ENCODE measurements around the gene PHKG1.
A peak's percentile ranks its signal among the peaks of the same experiment; 100 is the strongest.
"Not testable (repeated sequence)": the region's sequence is repeated elsewhere in the genome, so short reads cannot be mapped to it uniquely, and the experiment has no call there.

Gene PHKG1

DNA sequence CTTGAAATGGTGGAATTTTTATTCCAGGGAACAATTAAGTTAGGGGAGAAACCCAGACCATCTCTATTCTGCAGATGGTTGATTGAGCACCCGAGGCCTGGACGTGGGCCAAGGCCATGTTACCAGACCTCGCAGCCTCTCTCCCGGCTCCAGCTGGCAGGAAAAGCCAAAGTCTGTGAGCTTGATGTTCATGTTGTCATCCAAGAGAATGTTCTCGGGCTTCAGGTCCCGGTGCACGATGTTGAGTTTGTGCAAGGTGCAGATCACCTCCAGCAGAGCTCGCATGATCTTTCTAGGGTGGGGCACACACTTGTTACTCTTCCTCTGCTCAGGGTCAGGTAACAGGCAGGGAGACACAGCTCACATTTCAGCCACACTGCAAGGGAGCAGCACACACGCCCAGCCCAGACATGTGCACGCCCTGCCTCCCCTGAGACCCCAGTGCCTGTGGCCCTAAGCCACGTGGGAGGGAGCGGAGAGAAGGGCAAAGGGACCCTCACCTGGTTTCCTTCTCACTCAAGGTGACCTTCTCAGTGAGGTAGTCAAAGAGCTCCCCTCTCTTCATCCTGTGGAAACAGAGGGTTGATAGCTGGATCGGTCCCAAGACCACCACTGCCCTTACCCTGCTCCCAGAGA lies 9.5 kb downstream of the PHKG1 start:
- DNase-seq (ENCODE audit: low read depth, low spot score), result no peak

DNA sequence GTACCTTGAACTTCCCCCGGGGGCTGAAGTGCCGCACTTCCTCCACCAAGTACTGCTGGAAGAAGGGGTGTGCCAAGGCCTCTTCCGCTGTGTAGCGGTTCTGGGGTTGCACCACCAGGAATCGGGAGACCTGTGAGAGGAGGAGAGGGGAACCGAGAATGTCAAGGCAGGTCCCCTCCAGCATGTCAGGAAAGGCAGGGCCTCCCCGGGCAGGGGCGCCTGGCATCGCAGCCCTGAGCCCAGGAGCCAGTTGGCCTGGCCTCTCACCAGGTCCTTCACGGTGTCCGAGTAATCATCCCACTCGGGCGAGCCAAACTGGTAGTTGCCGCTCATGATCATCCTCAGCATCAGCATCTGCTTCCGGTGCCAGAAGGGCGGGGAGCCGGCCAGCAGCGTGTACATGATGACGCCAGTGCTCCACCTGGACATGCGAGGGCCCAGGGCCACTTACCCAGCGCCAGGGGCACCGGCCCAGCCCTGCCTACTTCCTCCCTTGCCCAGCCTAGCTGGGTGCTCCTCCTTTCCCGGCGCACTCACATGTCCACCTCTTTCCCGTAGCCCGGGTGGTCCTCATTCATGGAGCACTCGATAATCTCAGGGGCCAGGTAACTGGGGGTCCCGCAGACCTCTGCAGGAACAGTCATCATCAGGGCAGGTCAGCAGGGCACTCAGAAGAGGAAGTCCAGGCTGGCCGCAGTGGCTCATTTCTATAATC lies 11.0 kb downstream of the PHKG1 start:
- no peak for DNase-seq (ENCODE audit: low read depth, low spot score)

DNA sequence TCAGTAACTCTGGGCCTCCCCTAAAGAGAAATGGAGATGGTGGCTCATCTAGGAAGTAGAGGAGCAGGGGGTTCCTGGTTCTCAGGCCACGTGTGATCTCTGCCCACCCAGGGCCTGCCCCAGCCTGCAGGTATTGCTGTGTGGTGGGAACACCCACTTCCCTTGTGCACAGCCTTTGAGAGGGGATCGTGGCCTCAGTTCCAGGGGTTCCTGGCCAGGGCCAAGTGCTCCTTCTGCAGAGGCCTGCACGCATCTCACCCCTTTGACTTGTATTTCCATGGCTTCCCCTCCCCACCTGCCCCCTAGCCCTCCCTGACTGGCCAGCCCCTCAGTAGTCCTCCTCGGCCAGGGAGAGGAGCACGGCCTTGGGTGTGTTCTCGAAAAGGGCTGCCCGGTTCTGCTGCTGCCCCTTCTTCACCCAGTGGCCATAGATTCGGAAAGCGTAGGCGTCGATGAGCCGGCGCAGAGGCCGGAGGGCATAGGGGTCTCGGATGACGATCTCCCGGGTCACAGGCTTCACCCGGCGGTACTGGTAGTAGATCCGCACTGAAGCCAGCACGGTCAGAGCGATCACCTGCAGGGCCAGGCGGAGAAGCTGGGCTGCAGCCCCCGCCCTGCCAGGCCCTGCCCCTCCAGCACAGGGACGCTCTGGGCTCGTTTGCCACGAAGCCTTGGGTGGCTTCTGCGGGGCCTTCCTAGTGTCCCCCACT lies 11.9 kb downstream of the PHKG1 start:
- not testable (repeated sequence) for DNase-seq (ENCODE audit: low read depth, low spot score)

DNA sequence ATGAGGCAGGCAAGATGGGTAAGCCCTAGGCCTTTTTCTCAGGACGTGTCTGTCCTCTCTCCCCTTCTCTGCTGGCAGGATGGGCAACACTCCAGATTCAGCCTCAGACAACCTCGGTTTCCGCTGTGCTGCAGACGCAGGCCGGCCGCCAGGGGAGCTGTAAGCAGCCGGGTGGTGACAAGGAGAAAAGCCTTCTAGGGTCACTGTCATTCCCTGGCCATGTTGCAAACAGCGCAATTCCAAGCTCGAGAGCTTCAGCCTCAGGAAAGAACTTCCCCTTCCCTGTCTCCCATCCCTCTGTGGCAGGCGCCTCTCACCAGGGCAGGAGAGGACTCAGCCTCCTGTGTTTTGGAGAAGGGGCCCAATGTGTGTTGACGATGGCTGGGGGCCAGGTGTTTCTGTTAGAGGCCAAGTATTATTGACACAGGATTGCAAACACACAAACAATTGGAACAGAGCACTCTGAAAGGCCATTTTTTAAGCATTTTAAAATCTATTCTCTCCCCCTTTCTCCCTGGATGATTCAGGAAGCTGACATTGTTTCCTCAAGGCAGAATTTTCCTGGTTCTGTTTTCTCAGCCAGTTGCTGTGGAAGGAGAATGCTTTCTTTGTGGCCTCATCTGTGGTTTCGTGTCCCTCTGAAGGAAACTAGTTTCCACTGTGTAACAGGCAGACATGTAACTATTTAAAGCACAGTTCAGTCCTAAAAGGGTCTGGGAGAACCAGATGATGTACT lies 13.1 kb downstream of the PHKG1 start:
- DNase-seq (ENCODE audit: low read depth, low spot score), result peak; percentile 55

DNA sequence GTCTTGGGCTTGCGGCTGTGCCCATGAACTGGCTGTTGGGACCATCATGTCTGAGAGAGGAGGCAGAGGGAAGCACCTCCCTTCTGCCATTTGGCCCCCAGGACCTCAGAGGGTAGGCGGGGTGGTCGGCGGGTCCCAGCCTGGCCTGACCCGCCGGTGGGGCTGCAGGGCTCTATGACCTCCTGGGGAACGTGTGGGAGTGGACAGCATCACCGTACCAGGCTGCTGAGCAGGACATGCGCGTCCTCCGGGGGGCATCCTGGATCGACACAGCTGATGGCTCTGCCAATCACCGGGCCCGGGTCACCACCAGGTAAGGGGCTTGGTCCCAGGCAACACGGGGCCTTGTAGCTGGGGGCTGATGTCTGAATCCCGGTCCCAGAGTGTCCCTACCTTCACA lies 14.6 kb downstream of the PHKG1 start:
- DNase-seq (ENCODE audit: low read depth, low spot score), result no peak

DNA sequence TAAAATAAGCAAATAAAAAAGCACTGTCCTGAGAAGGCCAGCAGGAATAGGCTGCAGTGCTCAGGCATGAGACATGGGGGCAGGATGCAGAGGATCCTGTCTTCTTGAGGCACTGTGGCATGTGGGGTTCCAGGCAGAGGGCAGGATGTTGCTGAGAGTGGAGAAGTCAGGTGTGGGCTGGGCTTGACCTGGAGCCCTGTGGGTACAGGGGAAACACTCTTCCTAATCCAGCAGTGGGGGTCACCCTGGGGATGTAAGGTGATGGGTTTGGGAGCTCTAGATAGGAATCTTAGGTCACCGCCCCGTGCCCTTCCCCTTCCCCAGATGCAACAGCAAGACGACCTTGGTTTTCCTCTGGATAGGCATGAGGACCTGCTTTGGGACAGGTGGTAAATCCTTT lies 15.1 kb downstream of the PHKG1 start:
- DNase-seq (ENCODE audit: low read depth, low spot score), result no peak

DNA sequence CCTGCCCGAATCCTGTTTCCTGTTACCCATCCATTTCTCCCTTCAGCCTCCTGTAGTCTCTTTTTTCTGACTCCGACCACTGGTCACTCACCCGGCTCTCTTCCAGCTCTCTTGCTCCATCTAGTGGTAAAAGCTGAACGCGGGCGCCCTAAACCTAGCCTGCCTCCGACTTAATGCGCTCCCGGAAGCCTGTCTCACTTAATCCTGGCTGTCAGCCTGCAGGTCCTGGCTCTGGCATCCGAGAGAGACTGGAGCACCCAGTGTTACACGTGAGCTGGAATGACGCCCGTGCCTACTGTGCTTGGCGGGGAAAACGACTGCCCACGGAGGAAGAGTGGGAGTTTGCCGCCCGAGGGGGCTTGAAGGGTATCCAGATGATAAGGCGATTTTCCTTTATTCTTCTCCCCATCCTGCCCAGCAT lies 18.4 kb downstream of the PHKG1 start:
- DNase-seq (ENCODE audit: low read depth, low spot score), result peak; percentile 97

DNA sequence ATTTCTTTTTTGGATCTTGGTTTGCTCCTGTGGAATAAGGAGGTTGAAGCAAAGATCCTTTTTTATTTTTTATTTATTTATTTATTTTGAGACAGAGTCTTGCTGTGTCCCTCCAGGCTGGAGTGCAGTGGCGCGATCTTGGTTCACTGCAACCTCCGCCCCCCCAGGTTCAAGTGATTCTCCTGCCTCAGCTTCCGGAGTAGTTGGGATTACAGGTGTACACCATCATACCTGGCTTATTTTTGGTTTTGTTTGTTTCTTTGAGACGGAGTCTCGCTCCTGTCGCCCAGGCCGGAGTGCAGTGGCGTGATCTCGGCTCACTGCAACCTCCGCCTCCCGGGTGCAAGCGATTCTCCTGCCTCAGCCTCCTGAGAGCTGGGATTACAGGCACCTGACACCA lies 26.4 kb downstream of the PHKG1 start:
- not testable (repeated sequence) for DNase-seq (ENCODE audit: low read depth, low spot score)

DNA sequence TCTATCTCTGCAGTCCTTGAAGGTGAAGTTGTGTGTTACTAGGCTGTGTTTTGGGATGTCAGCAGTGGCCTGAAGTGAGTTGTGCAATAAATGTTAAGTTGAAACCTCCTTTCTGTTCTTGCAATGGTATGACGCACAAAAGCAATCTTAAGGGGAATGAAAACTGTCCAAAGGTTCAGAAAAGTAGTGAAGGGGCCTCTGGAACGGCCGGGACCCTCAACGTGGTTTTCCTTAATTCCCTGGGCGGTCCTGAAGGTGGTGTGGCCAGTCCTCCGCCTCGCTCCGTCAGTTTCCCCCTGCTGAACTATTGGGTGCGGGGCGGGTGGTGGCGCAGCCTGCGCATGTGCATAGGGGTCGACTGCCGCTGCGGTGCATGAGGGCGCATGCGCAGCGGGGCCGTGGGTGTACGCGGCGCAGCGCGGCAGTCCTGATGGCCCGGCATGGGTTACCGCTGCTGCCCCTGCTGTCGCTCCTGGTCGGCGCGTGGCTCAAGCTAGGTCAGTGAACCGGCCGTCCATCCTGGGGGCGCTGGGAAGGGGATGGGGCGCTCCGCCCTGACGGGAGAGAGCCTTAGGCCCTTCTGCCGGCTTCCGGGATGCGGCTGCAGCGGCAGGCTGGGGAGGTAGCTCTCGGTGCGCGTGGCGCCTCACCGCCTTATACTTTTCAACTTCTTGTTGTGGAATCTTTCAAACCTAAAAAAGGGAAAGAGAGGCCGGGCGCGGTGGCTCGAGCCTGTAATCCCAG lies 28.7 kb downstream of the PHKG1 start, which contains the start of gene SUMF2:
Gene SUMF2 (plus strand): TSS at position 405 of the 744 bp plus-strand sequence. CDS start 26 bp downstream, at position 431.
- DNase-seq (ENCODE audit: low read depth, low spot score), result peak; percentile 96

DNA sequence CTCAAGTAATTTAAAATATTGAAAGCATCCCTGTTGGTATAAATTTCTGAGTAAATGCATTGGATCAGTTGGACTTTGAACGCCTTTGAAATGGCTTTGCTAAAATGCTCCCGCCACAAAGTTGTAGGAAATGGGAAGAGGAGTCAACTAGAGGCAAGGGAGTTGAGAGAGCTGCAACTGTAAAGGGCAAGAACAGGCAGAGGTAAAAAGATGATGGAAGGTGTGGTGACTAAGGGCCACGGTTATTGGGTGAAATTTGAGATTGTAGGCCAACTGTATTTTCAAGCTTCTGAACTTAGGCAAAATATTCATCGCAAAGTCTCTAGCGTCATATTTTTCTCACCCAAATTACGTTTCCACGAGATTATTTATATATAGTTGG lies 29.3 kb downstream of the PHKG1 start:
- DNase-seq (ENCODE audit: low read depth, low spot score), result no peak

DNA sequence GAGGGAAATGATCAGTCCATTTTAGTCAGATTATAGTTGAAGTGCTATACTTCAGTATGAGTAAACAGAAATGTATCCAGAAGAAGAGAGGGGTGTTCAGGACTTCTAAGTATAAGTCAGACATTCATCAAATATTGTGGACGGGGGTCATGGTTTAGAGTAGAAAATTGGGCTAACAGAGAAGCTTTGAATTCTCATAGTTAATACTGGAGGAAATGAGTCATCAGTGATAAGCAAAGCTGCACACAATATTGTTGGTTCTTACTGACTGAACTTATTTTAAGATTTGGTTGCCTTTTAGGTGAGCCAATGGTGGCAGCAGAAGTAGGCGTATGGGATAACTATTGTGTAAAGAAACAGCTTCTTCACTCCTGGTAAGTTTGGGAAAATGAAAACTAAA lies 30.4 kb downstream of the PHKG1 start:
- no peak for DNase-seq (ENCODE audit: low read depth, low spot score)

DNA sequence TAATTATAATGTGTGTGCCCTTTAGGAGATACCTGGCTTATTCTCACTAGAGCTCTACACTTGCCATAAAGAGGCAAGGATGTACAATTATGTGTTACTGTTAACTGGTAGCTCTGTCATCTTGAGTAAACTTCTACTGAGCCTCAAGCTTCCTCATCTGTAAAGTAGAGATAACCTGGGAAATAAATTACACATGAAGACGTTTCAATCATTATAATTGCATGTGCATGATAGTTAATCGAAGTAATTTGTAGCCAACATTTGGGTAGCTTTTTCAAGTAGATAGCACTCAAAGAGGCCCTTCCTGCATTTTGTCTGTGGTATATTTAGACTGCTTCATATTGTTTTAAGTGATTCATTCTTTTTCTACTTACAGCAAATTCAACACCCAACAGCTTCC lies 38.8 kb downstream of the PHKG1 start:
- no peak for DNase-seq (ENCODE audit: low read depth, low spot score)

DNA sequence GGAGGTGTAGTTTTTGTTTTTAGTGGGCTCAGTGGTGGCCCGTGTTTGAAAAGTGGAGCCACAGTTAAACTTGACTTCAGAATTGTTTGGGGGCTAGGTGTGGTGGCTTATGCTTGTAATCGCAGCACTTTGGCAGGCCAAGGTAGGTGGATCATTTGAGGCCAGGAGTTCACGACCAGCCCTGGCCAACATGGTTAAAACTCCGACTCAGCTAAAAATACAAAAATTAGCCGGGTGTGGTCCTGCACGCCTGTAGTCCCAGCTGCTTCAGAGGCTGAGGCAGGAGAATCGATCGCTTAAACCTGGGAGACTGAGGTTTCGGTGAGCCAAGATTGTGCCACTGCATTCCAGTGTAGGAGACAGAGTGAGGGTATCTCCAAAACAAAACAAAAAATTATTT lies 39.4 kb downstream of the PHKG1 start:
- DNase-seq (ENCODE audit: low read depth, low spot score), result no peak

DNA sequence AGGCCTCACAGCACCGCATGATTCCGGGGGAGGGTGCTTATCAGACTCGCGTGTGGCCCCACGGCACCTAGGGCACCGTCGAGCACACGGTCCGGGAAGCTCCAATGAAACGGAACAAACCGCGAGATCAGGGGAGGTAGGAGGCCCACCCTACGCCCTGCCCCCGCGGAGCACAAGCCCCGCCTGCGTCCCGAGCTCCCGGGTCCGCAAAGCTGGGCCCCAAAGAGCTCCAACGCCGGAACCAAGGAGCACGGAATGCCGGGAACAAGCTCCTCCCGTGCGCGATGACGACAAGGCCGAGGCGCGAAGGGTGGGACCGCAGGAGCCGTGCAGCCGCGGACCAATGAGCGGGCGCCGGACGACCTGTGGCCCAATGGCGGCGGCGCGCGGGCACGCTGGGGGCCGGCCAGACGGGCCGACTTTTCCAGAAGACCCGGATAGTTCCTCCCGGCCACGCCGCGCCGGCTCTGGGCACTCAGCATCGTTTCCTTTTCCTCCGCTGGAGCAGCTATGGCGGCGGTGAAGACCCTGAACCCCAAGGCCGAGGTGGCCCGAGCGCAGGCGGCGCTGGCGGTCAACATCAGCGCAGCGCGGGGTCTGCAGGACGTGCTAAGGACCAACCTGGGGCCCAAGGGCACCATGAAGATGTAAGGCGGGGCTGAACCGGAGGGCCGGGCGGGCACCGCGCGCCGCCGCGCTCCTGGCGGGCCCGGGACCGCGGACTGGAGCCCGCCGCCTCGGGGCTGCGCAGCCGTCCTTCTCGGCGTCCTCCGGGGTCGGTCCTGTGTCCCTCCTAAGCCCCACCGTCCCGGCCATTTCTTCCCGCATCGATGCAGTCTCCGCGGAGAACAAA lies 41.2 kb downstream of the PHKG1 start, which contains the start of the genes CCT6A and PSPH:
Gene CCT6A (plus strand): TSS at position 427 of the 853 bp plus-strand sequence. CDS start 84 bp downstream, at position 511.
Gene PSPH (minus strand): TSS at position 106 of the 853 bp plus-strand sequence. CDS start 30,232 bp downstream, outside the sequence.
- peak; percentile 99 for DNase-seq (ENCODE audit: low read depth, low spot score)

DNA sequence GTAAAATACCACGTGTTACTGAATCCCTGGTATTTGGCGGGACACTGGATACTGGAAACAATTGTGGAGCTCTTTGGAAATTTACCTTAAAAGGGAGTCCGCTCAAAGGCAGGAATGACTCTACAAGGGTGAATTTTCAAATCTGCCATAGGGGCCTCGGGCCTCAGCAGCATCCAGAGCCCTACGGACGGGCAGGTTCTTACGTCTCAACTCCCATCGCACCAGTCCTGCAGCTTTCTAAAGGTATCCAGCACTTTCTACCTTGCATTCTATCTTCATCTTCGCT lies 41.8 kb downstream of the PHKG1 start:
- DNase-seq (ENCODE audit: low read depth, low spot score), result no peak

DNA sequence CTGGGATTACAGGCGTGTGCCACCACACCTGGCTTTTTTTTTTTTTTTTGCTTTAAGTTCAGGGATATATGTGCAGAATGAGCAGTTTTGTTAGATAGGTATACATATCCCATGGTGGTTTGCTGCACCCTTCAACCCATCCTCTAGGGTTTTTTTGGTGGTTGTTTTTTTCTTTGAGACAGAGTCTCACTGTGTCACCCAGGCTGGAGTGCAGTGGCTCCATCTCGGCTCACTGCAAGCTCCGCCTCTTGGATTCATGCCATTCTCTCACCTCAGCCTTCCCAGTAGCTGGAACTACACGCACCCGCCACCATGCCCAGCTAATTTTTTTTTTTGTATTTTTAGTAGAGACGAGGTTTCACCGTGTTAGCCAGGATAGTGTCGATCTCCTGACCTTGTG lies 44.0 kb downstream of the PHKG1 start:
- peak; percentile 41 for DNase-seq (ENCODE audit: low read depth, low spot score)

DNA sequence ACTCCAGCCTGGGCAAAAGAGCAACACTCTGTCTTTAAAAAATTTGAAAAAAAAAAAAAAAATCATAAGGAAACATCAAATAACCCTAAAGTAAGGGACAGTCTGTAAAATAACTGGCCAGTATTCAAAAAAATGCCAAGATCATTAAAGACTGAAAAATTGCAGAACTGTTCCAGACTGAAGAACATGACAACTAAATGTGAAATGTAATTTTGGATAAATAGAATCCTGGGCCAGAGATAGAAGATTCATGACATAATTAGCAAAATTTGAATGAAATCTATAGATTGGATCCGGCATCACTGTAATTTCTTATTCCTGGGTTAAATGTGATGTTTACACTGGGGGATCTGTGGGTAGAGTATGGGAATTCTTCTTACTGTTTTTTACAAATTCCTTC lies 44.5 kb downstream of the PHKG1 start:
- DNase-seq (ENCODE audit: low read depth, low spot score), result no peak

DNA sequence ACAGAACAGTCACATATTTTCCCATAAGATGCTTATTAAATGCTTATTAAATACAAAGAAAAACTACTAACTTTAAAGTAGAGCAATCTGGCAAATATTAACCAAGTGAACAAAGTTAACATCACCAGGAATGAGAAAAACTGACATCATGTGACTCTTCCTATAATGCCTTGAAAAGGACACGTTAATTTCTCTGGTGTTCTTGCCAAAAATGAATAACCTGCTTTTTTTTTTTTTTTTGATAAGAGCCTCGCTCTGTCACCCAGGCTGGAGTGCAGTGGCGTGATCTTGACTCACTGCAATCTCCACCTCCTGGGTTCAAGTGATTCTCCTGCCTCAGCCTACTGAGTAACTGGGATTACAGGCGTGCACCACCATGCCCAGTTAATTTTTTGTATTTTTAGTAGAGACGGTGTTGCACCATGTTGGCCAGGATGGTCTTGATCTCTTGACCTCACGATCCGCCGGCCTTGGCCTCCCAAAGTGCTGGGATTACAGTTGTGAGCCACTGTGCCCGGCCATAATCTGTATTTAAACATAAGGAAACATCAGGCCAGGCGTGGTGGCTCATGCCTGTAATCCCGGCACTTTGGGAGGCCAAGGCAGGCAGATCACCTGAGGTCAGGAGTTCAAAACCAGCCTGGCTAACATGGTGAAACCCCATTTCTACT lies 45.2 kb downstream of the PHKG1 start:
- DNase-seq (ENCODE audit: low read depth, low spot score), result not testable (repeated sequence)

DNA sequence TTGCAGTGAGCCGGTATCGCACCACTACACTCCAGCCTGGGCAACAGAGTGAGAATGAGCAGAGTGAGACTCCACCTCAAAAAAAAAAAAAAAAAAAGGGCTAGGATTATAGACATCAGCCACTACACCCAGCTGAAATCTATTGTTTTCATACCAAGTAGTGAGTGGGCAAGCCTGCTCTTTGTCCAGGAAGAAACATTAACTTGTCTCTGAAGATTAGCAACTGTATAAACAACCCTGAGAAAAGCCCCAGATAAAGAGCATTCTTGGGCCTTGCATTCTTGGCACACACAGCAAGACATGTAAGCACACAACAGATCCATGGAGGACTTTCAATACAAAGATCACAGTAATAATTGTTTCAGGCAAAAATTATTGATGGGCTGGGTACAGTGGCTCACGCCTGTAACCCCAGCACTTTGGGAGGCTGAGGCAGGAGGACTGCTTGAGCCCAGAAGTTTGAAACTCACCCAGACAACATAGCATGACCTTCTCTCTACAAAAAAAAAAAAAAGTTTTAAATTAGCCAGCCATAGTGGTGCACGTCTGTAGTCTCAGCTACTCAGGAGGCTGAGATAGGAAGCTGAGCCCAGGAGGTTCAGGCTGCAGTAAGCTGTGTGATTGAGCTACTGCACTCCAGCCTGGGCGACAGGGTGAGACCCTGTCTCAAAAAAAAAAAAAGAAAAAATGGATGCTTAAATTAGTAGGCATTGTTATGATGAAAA lies 45.9 kb downstream of the PHKG1 start:
- DNase-seq (ENCODE audit: low read depth, low spot score), result peak; percentile 53

Data from ELF-1 (cell line).